ENCODE results near the gene SLC1A7.

DNA sequence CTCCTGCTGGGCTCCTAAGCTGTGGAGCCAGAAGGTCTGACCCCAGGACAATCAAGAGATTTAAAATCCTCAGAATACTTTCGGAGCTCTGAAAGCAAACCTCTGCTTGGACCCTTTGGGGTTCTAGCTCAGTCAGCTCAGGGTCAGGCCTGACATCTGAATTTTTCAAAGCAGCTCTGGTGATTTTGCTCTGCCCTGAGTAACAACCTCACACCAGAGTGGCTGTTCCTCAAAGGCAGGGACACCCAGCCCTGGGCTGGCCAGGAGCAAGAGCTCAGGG is 11.9 kb downstream of the SLC1A7 start:
- TF ChIP-seq CTCF (IDR thresholded peaks at IDR 0.05; ENCODE audit: low read depth, low read length, poor library complexity, severe bottlenecking) (no peak), EZH2phosphoT487 (IDR thresholded peaks at IDR 0.05; ENCODE audit: borderline replicate concordance, low read length) (no peak)
